Upper lobe of left lung (tissue), 6 donors: Measurements from ENCODE around the gene RAC3. TPM values are rescaled to one million over a fixed set of nuclear protein-coding genes. Genes with fewer than 3 reads are reported as not detected.
"Not testable (repeated sequence)": the region's sequence is repeated elsewhere in the genome, so short reads cannot be mapped to it uniquely, and the experiment has no call there.

Experiments
- ATAC-seq, 2 donors: fragments of 200-7000 bp; cut with Tn5 transposase; one replicate each; pipeline ENCODE4 v1.9.1; 2022; ENCODE audit warnings: mild to moderate bottlenecking in 2 of 2, moderate library complexity in 2 of 2; ENCODE audit not compliant: low FRiP score in 2 of 2
- DNase-seq, 2 donors: peaks; one replicate each; pipeline ENCODE4 v3.0.0-alpha.2; 2019 to 2020
- H3K27ac ChIP-seq, 4 donors: fragments of 200-600 bp; sonication (generic); one replicate each; pipeline ENCODE4 v1.5.1; 2016 to 2019
- H3K27me3 ChIP-seq, 4 donors: fragments of 200-600 bp; sonication (generic); one replicate each; pipeline ENCODE4 v1.5.1; 2017 to 2019
- H3K36me3 ChIP-seq, 4 donors: fragments of 200-600 bp; sonication (generic); one replicate each; pipeline ENCODE4 v1.5.1; 2016 to 2019
- H3K4me1 ChIP-seq, 4 donors: fragments of 200-600 bp; sonication (generic); one replicate each; pipeline ENCODE4 v1.5.1; 2018 to 2019
- H3K4me3 ChIP-seq, 4 donors: fragments of 200-600 bp; sonication (generic); one replicate each; pipeline ENCODE4 v1.5.1; 2017 to 2019; ENCODE audit warnings: mild to moderate bottlenecking in 2 of 4, moderate library complexity in 1 of 4
- H3K9me3 ChIP-seq, 4 donors: fragments of 200-600 bp; sonication (generic); one replicate each; pipeline ENCODE4 v1.5.1; 2018 to 2019
- EP300 ChIP-seq, 4 donors: sonication (generic); formaldehyde crosslinking; IDR thresholded peaks; one replicate each; pipeline ENCODE4 v1.5.1; 2017; ENCODE audit warnings: antibody characterized with exemption in 4 of 4, control low read depth in 2 of 4
- POLR2A ChIP-seq, 4 donors: fragments of 450-650 bp; IDR thresholded peaks; one replicate each; pipeline ENCODE4 v1.5.1; 2016 to 2017; ENCODE audit warnings: antibody characterized with exemption in 4 of 4, mild to moderate bottlenecking in 2 of 4
- POLR2AphosphoS5 ChIP-seq, 2 donors: sonication (generic); formaldehyde crosslinking; IDR thresholded peaks; one replicate each; pipeline ENCODE4 v1.5.1; 2017; ENCODE audit warnings: antibody characterized with exemption in 2 of 2
- WGBS, 2 donors: methylation state at CpG; one replicate each; pipeline ENCODE4 v1.1.5; 2017 to 2018; 5-methylcytosine and 5-hydroxymethylcytosine counted together
- total RNA-seq, 6 donors: library from RNA; depleted of rRNA in 4 of 6; stranded (reverse); fragments of >200 nt in 4 of 6; gene quantifications; one replicate each; pipeline versions ENCODE4 v1.1.0 to v1.2.1, GENCODE V29; 2016 to 2021
- TF ChIP-seq, protein P1 (sequence below), 6 experiments: fragments of 450-650 bp in 4 of 6; fragments of 200-600 bp in 2 of 6; sonication (generic) in 2 of 6; IDR thresholded peaks; one replicate each; pipeline ENCODE4 v1.5.1; 2016 to 2019; ENCODE audit warnings: antibody characterized with exemption in 6 of 6
- donor health status: DM: no; HTN: no; CAD: no; lungs with moderate emphysema.
- donor health status: DM: no; HTN: yes; CAD: no; lungs with severe emphysema.

RAC3 gene
- total RNA-seq, 6 donors from 2014 or later, result 3.0 to 12.6 (median 7.1) TPM

- TF ChIP-seq, protein P1, sequence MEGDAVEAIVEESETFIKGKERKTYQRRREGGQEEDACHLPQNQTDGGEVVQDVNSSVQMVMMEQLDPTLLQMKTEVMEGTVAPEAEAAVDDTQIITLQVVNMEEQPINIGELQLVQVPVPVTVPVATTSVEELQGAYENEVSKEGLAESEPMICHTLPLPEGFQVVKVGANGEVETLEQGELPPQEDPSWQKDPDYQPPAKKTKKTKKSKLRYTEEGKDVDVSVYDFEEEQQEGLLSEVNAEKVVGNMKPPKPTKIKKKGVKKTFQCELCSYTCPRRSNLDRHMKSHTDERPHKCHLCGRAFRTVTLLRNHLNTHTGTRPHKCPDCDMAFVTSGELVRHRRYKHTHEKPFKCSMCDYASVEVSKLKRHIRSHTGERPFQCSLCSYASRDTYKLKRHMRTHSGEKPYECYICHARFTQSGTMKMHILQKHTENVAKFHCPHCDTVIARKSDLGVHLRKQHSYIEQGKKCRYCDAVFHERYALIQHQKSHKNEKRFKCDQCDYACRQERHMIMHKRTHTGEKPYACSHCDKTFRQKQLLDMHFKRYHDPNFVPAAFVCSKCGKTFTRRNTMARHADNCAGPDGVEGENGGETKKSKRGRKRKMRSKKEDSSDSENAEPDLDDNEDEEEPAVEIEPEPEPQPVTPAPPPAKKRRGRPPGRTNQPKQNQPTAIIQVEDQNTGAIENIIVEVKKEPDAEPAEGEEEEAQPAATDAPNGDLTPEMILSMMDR (IDR thresholded peaks at IDR 0.05), result no peak
- TF ChIP-seq POLR2AphosphoS5 (IDR thresholded peaks at IDR 0.05), result no peak
- no peak for TF ChIP-seq POLR2A (IDR thresholded peaks at IDR 0.05)
- TF ChIP-seq EP300 (IDR thresholded peaks at IDR 0.05), result no peak
- WGBS, 2 donors, result 87 to 94% methylated on average over 9 to 19 of the region's 20 CpGs
- H3K27me3 ChIP-seq, result peaks cover 0 to 5% (median 1%) of the 10 kb centered on the region in 4 donors
- ATAC-seq (no peak), DNase-seq (peak in 1 of 2 donors; percentile 46)
- H3K27ac ChIP-seq, result peak overlapping the region in 3 of 4 donors; percentile 90 to 94 (median 90)
- peaks cover 0 to 13% (median 0%) of the 10 kb centered on the region in 4 donors for H3K36me3 ChIP-seq
- no peaks in the 10 kb centered on the region for H3K9me3 ChIP-seq
- peak overlapping the region; percentile 64 to 78 (median 74) for H3K4me3 ChIP-seq
- H3K4me1 ChIP-seq, result peaks cover 21 to 38% (median 26%) of the 10 kb centered on the region in 4 donors
These were observed 4.6 kb downstream of the RAC3 start for GRCh38 chr17:82035956-82036633.

GRCh38 chr17:82036634-82037091 is 5.2 kb downstream of the RAC3 start:
- Histone ChIP-seq H3K36me3 (peaks cover 0 to 13% (median 0%) of the 10 kb centered on the region in 4 donors), H3K27me3 (peaks cover 0 to 5% (median 1%) of the 10 kb centered on the region in 4 donors), H3K4me3 (peak overlapping the region; percentile 64 to 78 (median 74)), H3K9me3 (no peaks in the 10 kb centered on the region), H3K27ac (peak overlapping the region; percentile 90 to 94 (median 90)), H3K4me1 (peaks cover 20 to 35% (median 25%) of the 10 kb centered on the region in 4 donors)
- 41% methylated on average over 19 of the region's 23 CpGs; no CpG with 5 or more reads in 1 of the 2 donors for WGBS, 2 donors
- ATAC-seq, result no peak
- TF ChIP-seq POLR2AphosphoS5 (IDR thresholded peaks at IDR 0.05) (no peak), POLR2A (IDR thresholded peaks at IDR 0.05) (no peak), EP300 (IDR thresholded peaks at IDR 0.05) (no peak)
- TF ChIP-seq, protein P1 (IDR thresholded peaks at IDR 0.05), result no peak
- DNase-seq, result no peak

- Histone ChIP-seq H3K27ac (peak within 1 kb of the TSS; percentile 90 to 94 (median 90)), H3K27me3 (no peaks in the 10 kb centered on the region), H3K4me3 (peak within 1 kb of the TSS; percentile 64 to 78 (median 74)), H3K9me3 (no peaks in the 10 kb centered on the region), H3K4me1 (peaks cover 15 to 29% (median 20%) of the 10 kb centered on the region in 4 donors), H3K36me3 (peaks cover 0 to 13% (median 0%) of the 10 kb centered on the region in 4 donors)
- peak in 1 of 4 donors; percentile 27 for TF ChIP-seq EP300 (IDR thresholded peaks at IDR 0.05)
- TF ChIP-seq POLR2AphosphoS5 (IDR thresholded peaks at IDR 0.05), result peak; percentile 83 to 99
- TF ChIP-seq POLR2A (IDR thresholded peaks at IDR 0.05), result peak in 3 of 4 donors; percentile 62 to 98 (median 97)
- TF ChIP-seq, protein P1 (IDR thresholded peaks at IDR 0.05), result peak; percentile 84 to 95 (median 93)
- 0% methylated on average over 5 to 38 of the region's 92 CpGs for WGBS, 2 donors
- ATAC-seq, result peak; percentile 97 to 99
- peak; percentile 99 to 100 for DNase-seq
These were observed 5.8 kb downstream of the RAC3 start, which contains the start of gene DCXR for GRCh38 chr17:82037092-82037888. Gene DCXR (minus strand): TSS chr17:82037697. CDS start chr17:82037682, 15 bp downstream.

DNA sequence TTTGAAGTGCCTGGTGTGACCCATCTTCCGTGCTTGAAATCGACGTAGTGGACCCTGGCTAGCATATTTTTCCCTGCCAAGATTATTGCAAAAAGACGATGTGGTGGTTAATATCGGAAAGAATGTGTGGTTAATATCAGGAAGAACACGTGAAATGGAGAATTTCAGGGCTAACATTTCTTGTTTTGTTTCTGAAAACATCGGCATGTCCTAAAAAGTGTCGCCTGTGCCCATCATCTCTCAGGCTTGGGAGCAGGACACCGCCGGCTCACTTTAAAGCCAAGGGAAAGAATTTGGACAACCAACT is 6.4 kb downstream of the RAC3 start:
- H3K36me3 ChIP-seq, result peaks cover 0 to 13% (median 0%) of the 10 kb centered on the region in 4 donors
- ATAC-seq (no peak), DNase-seq (no peak)
- H3K4me3 ChIP-seq, result peak overlapping the region in 3 of 4 donors; percentile 64 to 78 (median 77)
- TF ChIP-seq EP300 (IDR thresholded peaks at IDR 0.05) (no peak), POLR2AphosphoS5 (IDR thresholded peaks at IDR 0.05) (no peak), POLR2A (IDR thresholded peaks at IDR 0.05) (no peak)
- TF ChIP-seq, protein P1 (IDR thresholded peaks at IDR 0.05), result no peak
- peak overlapping the region; percentile 90 to 94 (median 90) for H3K27ac ChIP-seq
- no peaks in the 10 kb centered on the region for H3K9me3 ChIP-seq
- 6 to 8% methylated on average over 10 of the region's 10 CpGs for WGBS, 2 donors
- peaks cover 14 to 26% (median 19%) of the 10 kb centered on the region in 4 donors for H3K4me1 ChIP-seq
- H3K27me3 ChIP-seq, result no peaks in the 10 kb centered on the region

GRCh38 chr17:82038796-82039409 is 7.4 kb downstream of the RAC3 start:
- not testable (repeated sequence) for ATAC-seq, H3K27ac ChIP-seq

More at GRCh38 chr17:82038796-82039409, 7.4 kb downstream of the RAC3 start:
- not testable (repeated sequence) for H3K4me3 ChIP-seq, DNase-seq, H3K9me3 ChIP-seq, H3K27me3 ChIP-seq
- Histone ChIP-seq H3K4me1 (peaks cover 14 to 26% (median 19%) of the 10 kb centered on the region in 4 donors), H3K36me3 (peaks cover 0 to 13% (median 0%) of the 10 kb centered on the region in 4 donors)
- WGBS, 2 donors, result 79 to 86% methylated on average over 16 of the region's 16 CpGs
